IMR-90 (cell line): ENCODE data around the gene NPTN. TPM values are rescaled to one million over a fixed set of nuclear protein-coding genes. Genes with fewer than 3 reads are reported as not detected.

ENCODE experiments used
- ATAC-seq: fragments of 200-7000 bp; cut with Tn5 transposase; 2 replicates; pipeline ENCODE4 v1.9.1; 2020; ENCODE audit warnings: low read depth, mild to moderate bottlenecking, moderate library complexity
- BruUV-seq: library from RNA; stranded (reverse); fragments of 400-500 nt; replicated peaks from 2 replicates; lab custom pipeline; 2021; lab: Mats Ljungman, UMichigan
- CTCF ChIA-PET: fragments of 300-600 bp; formaldehyde crosslinking; extraction: SDS; loops from one replicate; lab custom pipeline; 2021; ENCODE audit warnings: antibody characterized with exemption; lab: Yijun Ruan, JAX
- POLR2A ChIA-PET: fragments of 300-600 bp; sonication (Branson Sonifier 250); formaldehyde crosslinking; loops from one replicate; lab custom pipeline; 2022; ENCODE audit warnings: antibody characterized with exemption; ENCODE audit not compliant: unreplicated experiment; lab: Charles Lee
- DNase-seq: peaks from one replicate; pipeline ENCODE4 v3.0.0; 2013
- H2AFZ ChIP-seq: replicated peaks from 2 replicates; pipeline ENCODE3; 2013; ENCODE audit warnings: low read length, mild to moderate bottlenecking; ENCODE audit not compliant: poor library complexity
- H2AK5ac ChIP-seq: 2 replicates; pipeline ENCODE4 v1.6.1; 2013; ENCODE audit warnings: low read depth, low read length, inconsistent platforms
- H2AK9ac ChIP-seq: replicated peaks from 2 replicates; pipeline ENCODE3; 2013; ENCODE audit warnings: mild to moderate bottlenecking, low read depth, low read length, moderate library complexity; ENCODE audit not compliant: poor library complexity
- H2BK120ac ChIP-seq: 2 replicates; pipeline ENCODE4 v1.6.1; 2013; ENCODE audit warnings: low read depth, low read length, inconsistent platforms
- H2BK15ac ChIP-seq: 3 replicates; pipeline ENCODE4 v1.6.1; 2013; ENCODE audit warnings: low read depth, low read length, inconsistent platforms
- H2BK20ac ChIP-seq: 2 replicates; pipeline ENCODE4 v1.6.1; 2013; ENCODE audit warnings: low read depth, mild to moderate bottlenecking, inconsistent platforms, low read length, moderate library complexity
- H2BK5ac ChIP-seq: 2 replicates; pipeline ENCODE4 v1.6.1; 2013; ENCODE audit warnings: mild to moderate bottlenecking, low read depth, low read length, inconsistent platforms; ENCODE audit not compliant: poor library complexity, severe bottlenecking
- H3K14ac ChIP-seq: replicated peaks from 2 replicates; pipeline ENCODE4 v1.6.1; 2013; ENCODE audit warnings: low read depth, low read length, inconsistent platforms
- H3K18ac ChIP-seq: 2 replicates; pipeline ENCODE4 v1.6.1; 2013; ENCODE audit warnings: low read depth, low read length, control low read depth
- H3K23ac ChIP-seq: 2 replicates; pipeline ENCODE4 v1.6.1; 2013; ENCODE audit warnings: low read depth, low read length, inconsistent platforms
- H3K27ac ChIP-seq: 2 replicates; pipeline ENCODE4 v1.5.1; 2013; ENCODE audit warnings: mild to moderate bottlenecking, control low read depth, low read length; ENCODE audit not compliant: insufficient read depth
- H3K27me3 ChIP-seq: 2 replicates; pipeline ENCODE4 v1.6.1; 2013; ENCODE audit warnings: low read length; ENCODE audit not compliant: control insufficient read depth, insufficient read depth
- H3K36me3 ChIP-seq: 2 replicates; pipeline ENCODE4 v1.6.1; 2013; ENCODE audit warnings: low read length, mixed read lengths; ENCODE audit not compliant: control insufficient read depth, insufficient read depth
- H3K4ac ChIP-seq: 2 replicates; pipeline ENCODE4 v1.6.1; 2013; ENCODE audit warnings: low read depth, low read length, inconsistent platforms
- H3K4me1 ChIP-seq: 2 replicates; pipeline ENCODE4 v1.6.1; 2013; ENCODE audit warnings: low read length, mixed read lengths; ENCODE audit not compliant: control insufficient read depth, insufficient read depth
- H3K4me2 ChIP-seq: 2 replicates; pipeline ENCODE4 v1.6.1; 2013; ENCODE audit warnings: low read depth, mild to moderate bottlenecking, control low read depth, low read length, moderate library complexity
- H3K4me3 ChIP-seq: 2 replicates; pipeline ENCODE4 v1.5.1; 2013; ENCODE audit warnings: low read depth, mild to moderate bottlenecking, control low read depth, low read length, moderate library complexity; ENCODE audit not compliant: insufficient read depth
- H3K56ac ChIP-seq: 2 replicates; pipeline ENCODE4 v1.6.1; 2013; ENCODE audit warnings: low read length, inconsistent platforms; ENCODE audit not compliant: insufficient read depth; ENCODE audit errors: extremely low read depth
- H3K79me1 ChIP-seq, 2 experiments: 2 replicates each; pipeline ENCODE4 v1.6.1; 2013; ENCODE audit warnings: low read length in 2 of 2, inconsistent platforms in 1 of 2, low read depth in 1 of 2
- H3K9ac ChIP-seq: 2 replicates; pipeline ENCODE4 v1.6.1; 2013; ENCODE audit warnings: low read depth, low read length, control low read depth
- H3K9me1 ChIP-seq: 2 replicates; pipeline ENCODE4 v1.6.1; 2013; ENCODE audit warnings: low read length, inconsistent platforms; ENCODE audit not compliant: insufficient read depth
- H3K9me3 ChIP-seq: 2 replicates; pipeline ENCODE4 v1.6.1; 2013; ENCODE audit warnings: low read length; ENCODE audit not compliant: control insufficient read depth, insufficient read depth
- H4K20me1 ChIP-seq: 2 replicates; pipeline ENCODE4 v1.6.1; 2013; ENCODE audit warnings: low read length, inconsistent platforms; ENCODE audit not compliant: insufficient read depth
- H4K5ac ChIP-seq: 2 replicates; pipeline ENCODE4 v1.6.1; 2013; ENCODE audit warnings: mild to moderate bottlenecking, low read depth, low read length, control low read depth
- H4K8ac ChIP-seq, 2 experiments: 2 replicates each; pipeline ENCODE4 v1.6.1; 2013; ENCODE audit warnings: low read depth in 2 of 2, low read length in 2 of 2, control low read depth in 1 of 2, inconsistent platforms in 1 of 2
- H4K91ac ChIP-seq: 2 replicates; pipeline ENCODE4 v1.6.1; 2013; ENCODE audit warnings: low read depth, low read length, inconsistent platforms; ENCODE audit not compliant: insufficient read depth
- BHLHE40 ChIP-seq: fragments of 150-350 bp; IDR thresholded peaks from 2 replicates; pipeline ENCODE4 v1.6.1; 2016; ENCODE audit warnings: mild to moderate bottlenecking, low read depth, low read length
- CEBPB ChIP-seq: IDR thresholded peaks from 2 replicates; pipeline ENCODE4 v1.6.1; 2012; ENCODE audit warnings: low read depth, low read length, improper control_type of control experiment
- CHD1 ChIP-seq: IDR thresholded peaks from 2 replicates; pipeline ENCODE4 v1.6.1; 2012; ENCODE audit warnings: low read depth, low read length, improper control_type of control experiment
- CTCF ChIP-seq: conservative IDR thresholded peaks from 2 replicates; pipeline ENCODE4 v1.5.1; 2012; ENCODE audit warnings: mild to moderate bottlenecking, low read depth, low read length, improper control_type of control experiment
- FOS ChIP-seq: fragments of 150-350 bp; IDR thresholded peaks from 2 replicates; pipeline ENCODE4 v1.6.1; 2016; ENCODE audit warnings: low read depth, low read length
- MAFK ChIP-seq: IDR thresholded peaks from 2 replicates; pipeline ENCODE4 v1.6.1; 2012; ENCODE audit warnings: low read depth, low read length, improper control_type of control experiment
- MAZ ChIP-seq: IDR thresholded peaks from 2 replicates; pipeline ENCODE4 v1.6.1; 2012; ENCODE audit warnings: low read depth, mild to moderate bottlenecking, low read length, improper control_type of control experiment, moderate library complexity, borderline replicate concordance
- MXI1 ChIP-seq: IDR thresholded peaks from 2 replicates; pipeline ENCODE4 v1.6.1; 2012; ENCODE audit warnings: low read depth, mild to moderate bottlenecking, low read length, moderate library complexity, borderline replicate concordance
- NFE2L2 ChIP-seq: fragments of 150-350 bp; IDR thresholded peaks from 2 replicates; pipeline ENCODE4 v1.6.1; 2016; ENCODE audit warnings: low read depth, mild to moderate bottlenecking, low read length
- POLR2A ChIP-seq: IDR thresholded peaks from 2 replicates; pipeline ENCODE4 v1.6.1; 2012; ENCODE audit warnings: mild to moderate bottlenecking, low read depth, low read length
- RAD21 ChIP-seq: IDR thresholded peaks from 2 replicates; pipeline ENCODE4 v1.6.1; 2012; ENCODE audit warnings: low read length, improper control_type of control experiment
- RCOR1 ChIP-seq: IDR thresholded peaks from 2 replicates; pipeline ENCODE4 v1.6.1; 2012; ENCODE audit warnings: mild to moderate bottlenecking, low read length, improper control_type of control experiment; ENCODE audit not compliant: insufficient replicate concordance
- RFX5 ChIP-seq: IDR thresholded peaks from 2 replicates; pipeline ENCODE4 v1.8.0; 2012; ENCODE audit warnings: low read depth, mild to moderate bottlenecking, low read length, moderate library complexity
- SMC3 ChIP-seq: fragments of 150-350 bp; IDR thresholded peaks from 2 replicates; pipeline ENCODE4 v1.6.1; 2016; ENCODE audit warnings: low read depth, mild to moderate bottlenecking, antibody characterized with exemption, low read length, moderate library complexity
- USF2 ChIP-seq: fragments of 150-350 bp; IDR thresholded peaks from 2 replicates; pipeline ENCODE4 v1.6.1; 2017; ENCODE audit warnings: mild to moderate bottlenecking, antibody characterized with exemption, low read length, low read depth
- WGBS, 2 experiments: methylation state at CpG; one replicate each; pipeline versions ENCODE4 v1.1.5 to v1.1.7; 2013; ENCODE audit warnings: missing lambda C conversion rate in 2 of 2; ENCODE audit not compliant: insufficient read length in 1 of 2; ENCODE audit errors: extremely low coverage in 2 of 2; 5-methylcytosine and 5-hydroxymethylcytosine counted together
- dilution Hi-C: fragments of 300-500 bp; cut with HindIII; formaldehyde crosslinking; loops from one replicate; pipeline ENCODE4 v1.14.3; 2018; ENCODE audit warnings: low sequenced_read_pairs; ENCODE audit not compliant: unreplicated experiment
- in situ Hi-C: fragments of 300-500 bp; cut with MboI; formaldehyde crosslinking; loops from 3 replicates; pipeline ENCODE4 v1.14.3; 2019; ENCODE audit warnings: low sequenced_read_pairs, inconsistent platforms, mixed read lengths
- intact Hi-C: fragments of 100-400 bp; cut with micrococcal nuclease; formaldehyde crosslinking; loops from 2 replicates; pipeline ENCODE4 v1.10.0; 2022
- polyA plus RNA-seq, 3 experiments: library from polyadenylated mRNA; depleted of rRNA; stranded (reverse); fragments of >200 nt; gene quantifications; 2 replicates each; pipeline ENCODE4 v1.2.3, GENCODE V29; 2012; ENCODE audit warnings: low replicate concordance in 1 of 3
- total RNA-seq: library from RNA; depleted of rRNA; stranded (reverse); fragments of >200 nt; gene quantifications from 2 replicates; pipeline ENCODE4 v1.2.3, GENCODE V29; 2012
- TF ChIP-seq, protein P1 (sequence below): fragments of 150-350 bp; IDR thresholded peaks from 2 replicates; pipeline ENCODE4 v1.6.1; 2016; ENCODE audit warnings: low read depth, mild to moderate bottlenecking, low read length, moderate library complexity, borderline replicate concordance

The NPTN gene
- total and polyA plus RNA-seq, 2 of the 4 experiments (the other 2 are of a cell fraction): 171 to 329 TPM

DNA sequence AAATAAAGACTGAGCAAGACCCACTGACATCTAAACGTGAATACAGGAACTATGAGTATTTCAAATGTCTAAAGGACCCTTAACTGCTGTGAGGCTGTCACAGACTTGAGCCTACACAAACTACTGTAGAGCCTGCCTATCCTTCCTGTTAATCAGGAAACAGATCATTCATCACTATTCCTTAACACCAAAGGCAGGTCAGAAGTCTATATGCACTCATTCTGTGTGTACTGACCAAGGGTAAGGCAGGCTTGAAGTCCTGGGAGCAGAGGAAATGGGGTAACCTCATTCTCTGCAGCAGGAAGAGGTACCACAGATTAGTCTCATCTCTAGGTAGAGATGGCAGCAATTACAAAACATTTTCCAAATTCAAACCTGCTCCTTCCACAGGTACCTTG, 30.7 kb downstream of the NPTN start:
- Histone ChIP-seq H4K8ac (0 out of 4 replicates have a peak overlapping the region, but pooled peaks of 1 of the 2 experiments have one; percentile 15), H3K4me2 (peak overlapping the region; percentile 64; the same call in 1 of the 2 replicates), H3K36me3 (no peaks in the 10 kb centered on the region; the same call in 1 of the 2 replicates), H3K9me1 (peaks cover 33% of the 10 kb centered on the region), H3K4ac (peak overlapping the region; percentile 28; the same call in 1 of the 2 replicates), H3K79me1 (peaks cover 24 to 91% of the 10 kb centered on the region in 2 experiments), H3K23ac (peak overlapping the region; percentile 67), H2BK120ac (no peak overlapping the region), H2BK15ac (no peak overlapping the region), H2BK5ac (peak overlapping the region; percentile 18), H3K9ac (peak overlapping the region; percentile 32; the same call in 1 of the 2 replicates), H2AFZ (no peak overlapping the region), H4K91ac (no peak overlapping the region), H2AK5ac (peak overlapping the region; percentile 24), H3K9me3 (no peaks in the 10 kb centered on the region), H3K4me3 (no peak overlapping the region), H3K18ac (peak overlapping the region; percentile 70; the same call in 1 of the 2 replicates), H2BK20ac (0 out of 2 replicates have a peak overlapping the region, but pooled peaks have one; percentile 3), H3K27me3 (no peaks in the 10 kb centered on the region), H3K14ac (peak overlapping the region; percentile 70), H4K20me1 (peaks cover 92% of the 10 kb centered on the region), H3K56ac (no peak overlapping the region), H2AK9ac (no peak overlapping the region), H4K5ac (no peak overlapping the region), H3K27ac (peak overlapping the region; percentile 42; the same call in 1 of the 2 replicates), H3K4me1 (peaks cover 33% of the 10 kb centered on the region)
- intact Hi-C loops (no loop called here), dilution Hi-C loops (no loop called here), in situ Hi-C loops (no loop called here)
- TF ChIP-seq RAD21 (no peak), MAZ (no peak), BHLHE40 (no peak), FOS (no peak), RFX5 (no peak), CTCF (no peak), MXI1 (no peak), POLR2A (no peak), SMC3 (no peak), CEBPB (no peak), MAFK (no peak), NFE2L2 (no peak), RCOR1 (no peak), USF2 (no peak), CHD1 (no peak)
- TF ChIP-seq, protein P1, sequence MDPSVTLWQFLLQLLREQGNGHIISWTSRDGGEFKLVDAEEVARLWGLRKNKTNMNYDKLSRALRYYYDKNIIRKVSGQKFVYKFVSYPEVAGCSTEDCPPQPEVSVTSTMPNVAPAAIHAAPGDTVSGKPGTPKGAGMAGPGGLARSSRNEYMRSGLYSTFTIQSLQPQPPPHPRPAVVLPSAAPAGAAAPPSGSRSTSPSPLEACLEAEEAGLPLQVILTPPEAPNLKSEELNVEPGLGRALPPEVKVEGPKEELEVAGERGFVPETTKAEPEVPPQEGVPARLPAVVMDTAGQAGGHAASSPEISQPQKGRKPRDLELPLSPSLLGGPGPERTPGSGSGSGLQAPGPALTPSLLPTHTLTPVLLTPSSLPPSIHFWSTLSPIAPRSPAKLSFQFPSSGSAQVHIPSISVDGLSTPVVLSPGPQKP: no peak
- ATAC-seq (no peak), DNase-seq (no peak)
- BruUV-seq: no TSS peak
- CTCF ChIA-PET: interaction anchor here (0.9 kb wide), 1 partner anchor 34 kb away, joined by 3 read pairs; no protein-coding TSS in a partner anchor
- POLR2A ChIA-PET: no interaction called here
- no CpG with 5 or more reads among the region's 1 CpG for WGBS, 2 experiments
